WTC11 (cell line): ENCODE measurements around the gene NR1I3. TPM values are rescaled to one million over a fixed set of nuclear protein-coding genes. Genes with fewer than 3 reads are reported as not detected.

Experiments
- ATAC-seq: fragments of 200-7000 bp; cut with Tn5 transposase; 2 replicates; pipeline ENCODE4 v1.10.0; 2021; ENCODE audit warnings: mild to moderate bottlenecking, moderate library complexity
- CTCF ChIA-PET: fragments of 300-600 bp; sonication (Branson Sonifier 250); formaldehyde crosslinking; loops from one replicate; lab custom pipeline; 2021; ENCODE audit warnings: antibody characterized with exemption; lab: Charles Lee
- POLR2A ChIA-PET: fragments of 350-600 bp; sonication (Branson Sonifier 250); formaldehyde crosslinking; loops from one replicate; lab custom pipeline; 2021; ENCODE audit warnings: antibody characterized with exemption; lab: Charles Lee
- DNase-seq: peaks from one replicate; pipeline ENCODE4 v3.0.0; 2021; ENCODE audit warnings: low spot score
- H3K27ac Mint-ChIP-seq: 2 replicates; pipeline ENCODE4 v1.8.0; 2021; ENCODE audit warnings: mixed read lengths
- H3K27me3 Mint-ChIP-seq: 2 replicates; pipeline ENCODE4 v1.8.0; 2021; ENCODE audit warnings: low read depth, mild to moderate bottlenecking, moderate library complexity, mixed read lengths
- H3K36me3 Mint-ChIP-seq: 2 replicates; pipeline ENCODE4 v1.8.0; 2021; ENCODE audit warnings: mixed read lengths
- H3K4me1 Mint-ChIP-seq: 2 replicates; pipeline ENCODE4 v1.8.0; 2022; ENCODE audit warnings: mixed read lengths
- H3K4me3 Mint-ChIP-seq: 2 replicates; pipeline ENCODE4 v1.8.0; 2021; ENCODE audit warnings: mild to moderate bottlenecking, moderate library complexity, mixed read lengths
- H3K9me3 Mint-ChIP-seq: 2 replicates; pipeline ENCODE4 v1.8.0; 2021; ENCODE audit warnings: mixed read lengths
- AFF4 ChIP-seq: sonication (generic); formaldehyde crosslinking; IDR thresholded peaks from 2 replicates; pipeline ENCODE4 v1.8.1; 2023; ENCODE audit warnings: mild to moderate bottlenecking, missing genetic modification reagents, borderline replicate concordance
- ATF1 ChIP-seq: sonication (generic); formaldehyde crosslinking; IDR thresholded peaks from 2 replicates; pipeline ENCODE4 v1.8.1; 2023; ENCODE audit warnings: mild to moderate bottlenecking, moderate library complexity, missing genetic modification reagents
- ATF3 ChIP-seq: sonication (generic); formaldehyde crosslinking; conservative IDR thresholded peaks from 2 replicates; pipeline ENCODE4 v1.8.1; 2022; ENCODE audit warnings: mild to moderate bottlenecking, missing genetic modification reagents
- CBFB ChIP-seq: sonication (generic); formaldehyde crosslinking; IDR thresholded peaks from 2 replicates; pipeline ENCODE4 v1.8.1; 2022; ENCODE audit warnings: mild to moderate bottlenecking, low read depth, missing genetic modification reagents
- EMX1 ChIP-seq: fragments of 250-450 bp; sonication (Bioruptor Pico); IDR thresholded peaks from 2 replicates; pipeline ENCODE4 v1.8.0; 2021; ENCODE audit warnings: mild to moderate bottlenecking
- ERG ChIP-seq: fragments of 250-450 bp; sonication (Bioruptor Pico); IDR thresholded peaks from 2 replicates; pipeline ENCODE4 v1.8.0; 2021; ENCODE audit warnings: mild to moderate bottlenecking
- FOXJ3 ChIP-seq: sonication (generic); formaldehyde crosslinking; IDR thresholded peaks from 2 replicates; pipeline ENCODE4 v1.9.0; 2021; ENCODE audit warnings: missing genetic modification reagents, mild to moderate bottlenecking, borderline replicate concordance
- FOXP1 ChIP-seq: sonication (generic); formaldehyde crosslinking; IDR thresholded peaks from 2 replicates; pipeline ENCODE4 v1.8.0; 2022; ENCODE audit warnings: missing genetic modification reagents, mild to moderate bottlenecking, moderate library complexity, borderline replicate concordance
- IRF1 ChIP-seq: sonication (generic); formaldehyde crosslinking; IDR thresholded peaks from 2 replicates; pipeline ENCODE4 v1.8.0; 2023; ENCODE audit warnings: missing genetic modification reagents
- JAZF1 ChIP-seq: fragments of 250-450 bp; sonication (Bioruptor Pico); IDR thresholded peaks from 2 replicates; pipeline ENCODE4 v1.9.0; 2021; ENCODE audit warnings: moderate library complexity, mild to moderate bottlenecking, inconsistent platforms
- MAX ChIP-seq: sonication (generic); formaldehyde crosslinking; IDR thresholded peaks from 2 replicates; pipeline ENCODE4 v1.8.0; 2022; ENCODE audit warnings: mild to moderate bottlenecking, missing genetic modification reagents
- NFE2L1 ChIP-seq: sonication (generic); formaldehyde crosslinking; IDR thresholded peaks from 2 replicates; pipeline ENCODE4 v1.8.1; 2023; ENCODE audit warnings: missing genetic modification reagents
- NFYB ChIP-seq: sonication (generic); formaldehyde crosslinking; conservative IDR thresholded peaks from 2 replicates; pipeline ENCODE4 v1.8.0; 2022; ENCODE audit warnings: low read depth, missing genetic modification reagents
- NR2C2 ChIP-seq: sonication (generic); formaldehyde crosslinking; IDR thresholded peaks from 2 replicates; pipeline ENCODE4 v1.8.0; 2022; ENCODE audit warnings: mild to moderate bottlenecking, missing genetic modification reagents
- PRDM15 ChIP-seq: sonication (generic); formaldehyde crosslinking; IDR thresholded peaks from 2 replicates; pipeline ENCODE4 v1.8.0; 2022; ENCODE audit warnings: missing genetic modification reagents
- TEAD1 ChIP-seq: sonication (generic); formaldehyde crosslinking; IDR thresholded peaks from 2 replicates; pipeline ENCODE4 v1.8.0; 2022; ENCODE audit warnings: mild to moderate bottlenecking, missing genetic modification reagents
- ZBTB43 ChIP-seq: sonication (generic); formaldehyde crosslinking; IDR thresholded peaks from 2 replicates; pipeline ENCODE4 v1.8.1; 2023; ENCODE audit warnings: mild to moderate bottlenecking, missing genetic modification reagents
- ZNF121 ChIP-seq: sonication (generic); formaldehyde crosslinking; IDR thresholded peaks from 2 replicates; pipeline ENCODE4 v1.8.0; 2023; ENCODE audit warnings: missing genetic modification reagents
- ZNF232 ChIP-seq: sonication (generic); formaldehyde crosslinking; IDR thresholded peaks from 2 replicates; pipeline ENCODE4 v1.8.0; 2022; ENCODE audit warnings: mild to moderate bottlenecking, missing genetic modification reagents
- ZNF671 ChIP-seq: fragments of 250-450 bp; sonication (Bioruptor Pico); IDR thresholded peaks from 2 replicates; pipeline ENCODE4 v1.8.0; 2021; ENCODE audit warnings: mild to moderate bottlenecking
- total RNA-seq: library from RNA; stranded (reverse); gene quantifications from 3 replicates; pipeline ENCODE4 v1.2.3, GENCODE V29; 2021

NR1I3 gene
- total RNA-seq, 1 experiment from 2014 or later, result not detected

- TF ChIP-seq PRDM15 (CRISPR knock-in tag) (no peak), ZNF121 (no peak), AFF4 (no peak), NR2C2 (CRISPR knock-in tag) (no peak), CBFB (CRISPR knock-in tag) (no peak), EMX1 (CRISPR knock-in tag) (no peak), JAZF1 (CRISPR knock-in tag) (no peak), FOXJ3 (CRISPR knock-in tag) (no peak), ATF1 (CRISPR knock-in tag) (no peak), MAX (CRISPR knock-in tag) (no peak), ZNF232 (CRISPR knock-in tag) (peak; percentile 4; the same call in 1 of the 2 replicates), NFE2L1 (CRISPR knock-in tag) (no peak), ATF3 (no peak), NFYB (CRISPR knock-in tag) (no peak), IRF1 (no peak)
- TF ChIP-seq, all 79 proteins: peak for 18
Observed at GRCh38 chr1:161201836-161202712, 35.9 kb downstream of the NR1I3 start, which contains the start of gene NDUFS2 (continued).

- H3K4me3 Mint-ChIP-seq, result peak overlapping the region; percentile 91
- H3K4me1 Mint-ChIP-seq, result peaks cover 65% of the 10 kb centered on the region
- DNase-seq (no peak), ATAC-seq (peak; percentile 0)
- H3K36me3 Mint-ChIP-seq, result peaks cover 22% of the 10 kb centered on the region
- no peaks in the 10 kb centered on the region for H3K9me3 Mint-ChIP-seq
- POLR2A ChIA-PET, result interaction anchor here (0.6 to 2.2 kb wide), 5 partner anchors 24 to 188 kb away, joined by 3 to 8 read pairs (median 4); partner anchors contain the start of genes DEDD, F11R and TOMM40L
- H3K27me3 Mint-ChIP-seq, result no peaks in the 10 kb centered on the region
- peak overlapping the region; percentile 96 for H3K27ac Mint-ChIP-seq
- CTCF ChIA-PET, result interaction anchor here (0.6 to 3.4 kb wide), 15 partner anchors 10 to 239 kb away, joined by 3 to 40 read pairs (median 6); partner anchors contain the start of genes APOA2, B4GALT3, KLHDC9 and PPOX
- TF ChIP-seq ERG (CRISPR knock-in tag) (no peak), ZNF232 (CRISPR knock-in tag) (0 out of 2 replicates have a peak, but pooled peaks have one; percentile 5), FOXP1 (CRISPR knock-in tag) (no peak), ZBTB43 (CRISPR knock-in tag) (no peak), TEAD1 (CRISPR knock-in tag) (no peak), ZNF671 (CRISPR knock-in tag) (no peak)
Observed at GRCh38 chr1:161200992-161201835, 36.8 kb downstream of the NR1I3 start.
